Measurements from ENCODE around the gene DYSF. TPM values are rescaled to one million over a fixed set of nuclear protein-coding genes. Genes with fewer than 3 reads are reported as not detected.

The DYSF gene
- total and polyA plus RNA-seq, 2 donors (not counting 1 experiment from before 2014, with no cell fraction given): 0.17 to 0.43 TPM

DNA sequence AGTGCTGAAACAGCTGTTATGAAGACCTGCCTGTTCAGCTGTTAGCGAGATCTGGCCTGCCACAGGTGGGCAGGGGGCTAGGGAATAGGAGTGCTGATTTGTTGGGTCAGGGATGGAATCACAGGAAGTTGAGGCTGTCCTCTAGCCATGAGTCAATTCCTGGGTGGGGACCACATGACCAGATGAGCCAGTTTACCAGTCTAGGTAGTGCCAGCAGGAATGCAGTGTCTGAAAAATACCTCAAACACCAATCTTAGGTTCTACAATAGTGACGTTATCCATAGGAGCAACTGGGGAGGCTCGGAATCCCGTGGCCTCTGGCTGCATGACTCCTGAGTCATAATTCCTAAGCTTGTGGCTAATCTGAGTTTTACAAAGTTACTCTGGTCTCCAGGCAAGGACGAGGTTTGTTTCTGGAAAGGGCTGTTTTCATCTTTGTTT is 44.9 kb downstream of the DYSF start:
- no peak overlapping the region for H3K9ac ChIP-seq (ENCODE audit: low read length)
- no peak overlapping the region for H3K27ac ChIP-seq (ENCODE audit: low read length in 2 of 2)
- POLR2A ChIA-PET: no interaction called here

DNA sequence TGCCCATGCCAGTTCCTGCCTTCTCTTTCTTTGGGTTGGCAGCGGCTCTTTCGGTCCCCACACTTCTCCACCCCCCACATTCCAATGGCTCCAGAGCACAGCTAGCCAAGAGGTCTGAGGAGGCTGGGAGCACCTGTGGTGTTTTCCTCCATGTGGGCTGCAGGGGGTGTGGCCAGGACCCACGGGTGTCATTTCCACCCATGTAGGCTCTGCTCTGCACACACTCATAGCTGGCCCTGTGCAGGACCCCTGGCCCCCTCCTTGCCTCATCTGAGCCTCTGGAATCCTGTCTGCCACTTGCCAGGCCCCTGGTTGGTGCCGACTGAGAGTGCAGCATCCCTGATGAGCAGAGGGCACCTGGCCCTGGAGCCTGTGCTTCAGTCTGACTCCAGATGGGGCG is 46.3 kb downstream of the DYSF start:
- H3K27me3 ChIP-seq (replicated peaks in 1 of 4; ENCODE audit: control extremely low read depth in 1 of 4, control insufficient read depth in 3 of 4, insufficient read depth in 4 of 4, low read length in 3 of 4): peaks cover 0 to 4% (median 0%) of the 10 kb centered on the region in 4 experiments
- CTCF ChIA-PET: no interaction called here
- Mint-ChIP-seq H3K27ac (no peak overlapping the region), H3K4me3 (no peak overlapping the region), H3K27me3 (peaks cover 17% of the 10 kb centered on the region), H3K9me3 (ENCODE audit: insufficient read depth) (no peaks in the 10 kb centered on the region), H3K4me1 (no peaks in the 10 kb centered on the region)
- no peaks in the 10 kb centered on the region for H3K9me3 ChIP-seq (ENCODE audit: control extremely low read depth in 1 of 3, control insufficient read depth in 2 of 3, insufficient read depth in 1 of 3, low read length in 2 of 3)
- POLR2A ChIA-PET: no interaction called here
- intact Hi-C loops (cut with micrococcal nuclease): no loop called here
- H4K20me1 ChIP-seq (ENCODE audit: control insufficient read depth, insufficient read depth, low read length, poor library complexity, severe bottlenecking): no peaks in the 10 kb centered on the region
- WGBS (ENCODE audit: insufficient coverage): 79% methylated on average over 2 of the region's 5 CpGs
- no peak overlapping the region for H3K9ac ChIP-seq (ENCODE audit: low read length)
- TF ChIP-seq EZH2 (IDR thresholded peaks at IDR 0.05; ENCODE audit: borderline replicate concordance, insufficient read depth, low read depth, low read length, poor library complexity, severe bottlenecking): no peak
- H3K36me3 ChIP-seq (replicated peaks in 1 of 2; ENCODE audit: control extremely low read depth in 1 of 2, control insufficient read depth in 1 of 2, extremely low read depth in 1 of 2, insufficient read depth in 2 of 2, low read length in 1 of 2): no peaks in the 10 kb centered on the region
- DNase-seq (no peak), ATAC-seq (ENCODE audit: low read depth) (no peak)
- no peaks in the 10 kb centered on the region for H3K79me2 ChIP-seq (ENCODE audit: control insufficient read depth, insufficient read depth, low read length)
- H3K4me2 ChIP-seq (replicated peaks; ENCODE audit: low read depth, low read length, poor library complexity, severe bottlenecking): no peak overlapping the region
- H2AFZ ChIP-seq (ENCODE audit: insufficient read depth, low read depth, low read length, poor library complexity, severe bottlenecking): no peak overlapping the region
- no peak overlapping the region for H3K27ac ChIP-seq (ENCODE audit: low read length in 2 of 2)
- H3K4me3 ChIP-seq (ENCODE audit: control extremely low read depth in 1 of 5, extremely low read depth in 1 of 5, insufficient read depth in 1 of 5, low read depth in 2 of 5, low read length in 4 of 5): no peak overlapping the region
- no peaks in the 10 kb centered on the region for H3K4me1 ChIP-seq (ENCODE audit: control insufficient read depth in 2 of 2, insufficient read depth in 2 of 2, low read length in 2 of 2)

More for the DNA sequence above, 44.9 kb downstream of the DYSF start:
- Histone ChIP-seq H3K4me2 (replicated peaks; ENCODE audit: low read depth, low read length, poor library complexity, severe bottlenecking) (no peak overlapping the region), H2AFZ (ENCODE audit: insufficient read depth, low read depth, low read length, poor library complexity, severe bottlenecking) (no peak overlapping the region), H3K79me2 (ENCODE audit: control insufficient read depth, insufficient read depth, low read length) (no peaks in the 10 kb centered on the region), H3K27me3 (replicated peaks in 1 of 4; ENCODE audit: control extremely low read depth in 1 of 4, control insufficient read depth in 3 of 4, insufficient read depth in 4 of 4, low read length in 3 of 4) (peaks cover 0 to 4% (median 0%) of the 10 kb centered on the region in 4 experiments), H4K20me1 (ENCODE audit: control insufficient read depth, insufficient read depth, low read length, poor library complexity, severe bottlenecking) (no peaks in the 10 kb centered on the region), H3K9me3 (ENCODE audit: control extremely low read depth in 1 of 3, control insufficient read depth in 2 of 3, insufficient read depth in 1 of 3, low read length in 2 of 3) (no peaks in the 10 kb centered on the region), H3K36me3 (replicated peaks in 1 of 2; ENCODE audit: control extremely low read depth in 1 of 2, control insufficient read depth in 1 of 2, extremely low read depth in 1 of 2, insufficient read depth in 2 of 2, low read length in 1 of 2) (no peaks in the 10 kb centered on the region), H3K4me1 (ENCODE audit: control insufficient read depth in 2 of 2, insufficient read depth in 2 of 2, low read length in 2 of 2) (no peaks in the 10 kb centered on the region), H3K4me3 (ENCODE audit: control extremely low read depth in 1 of 5, extremely low read depth in 1 of 5, insufficient read depth in 1 of 5, low read depth in 2 of 5, low read length in 4 of 5) (no peak overlapping the region)
- Mint-ChIP-seq H3K4me3 (no peak overlapping the region), H3K9me3 (ENCODE audit: insufficient read depth) (no peaks in the 10 kb centered on the region), H3K27ac (no peak overlapping the region), H3K4me1 (no peaks in the 10 kb centered on the region), H3K27me3 (peaks cover 17% of the 10 kb centered on the region)
- DNase-seq: no peak
- WGBS (ENCODE audit: insufficient coverage): 83% methylated on average over 4 of the region's 5 CpGs
- ATAC-seq (ENCODE audit: low read depth): no peak
- CTCF ChIA-PET: interaction anchor here (0.9 to 1.6 kb wide), 2 partner anchors 12 to 199 kb away, joined by 3 read pairs; no protein-coding TSS in a partner anchor
- TF ChIP-seq EZH2 (IDR thresholded peaks at IDR 0.05; ENCODE audit: borderline replicate concordance, insufficient read depth, low read depth, low read length, poor library complexity, severe bottlenecking) (no peak), CTCF (IDR thresholded peaks at IDR 0.05) (no peak)
- intact Hi-C loops (cut with micrococcal nuclease): no loop called here

Data from B cell (primary cell).